ENCODE results near the gene WRAP53. TPM values are rescaled to one million over a fixed set of nuclear protein-coding genes. Genes with fewer than 3 reads are reported as not detected.

Gene WRAP53
- polyA plus RNA-seq, 3 donors, result 12.8 to 13.6 (median 13.1) TPM

GRCh38 chr17:7677388-7678067, 10.7 kb upstream of the WRAP53 start:
- no peak for DNase-seq (ENCODE audit: low read depth in 3 of 3, low spot score in 2 of 3)

- DNase-seq (ENCODE audit: low read depth in 3 of 3, low spot score in 2 of 3), result no peak
These were observed 3.3 kb upstream of the WRAP53 start for GRCh38 chr17:7684851-7685532.

- peak; percentile 20 to 91 (median 89) for DNase-seq (ENCODE audit: low read depth in 3 of 3, low spot score in 2 of 3)
These were observed 2.6 kb upstream of the WRAP53 start for GRCh38 chr17:7685533-7686221.

DNA sequence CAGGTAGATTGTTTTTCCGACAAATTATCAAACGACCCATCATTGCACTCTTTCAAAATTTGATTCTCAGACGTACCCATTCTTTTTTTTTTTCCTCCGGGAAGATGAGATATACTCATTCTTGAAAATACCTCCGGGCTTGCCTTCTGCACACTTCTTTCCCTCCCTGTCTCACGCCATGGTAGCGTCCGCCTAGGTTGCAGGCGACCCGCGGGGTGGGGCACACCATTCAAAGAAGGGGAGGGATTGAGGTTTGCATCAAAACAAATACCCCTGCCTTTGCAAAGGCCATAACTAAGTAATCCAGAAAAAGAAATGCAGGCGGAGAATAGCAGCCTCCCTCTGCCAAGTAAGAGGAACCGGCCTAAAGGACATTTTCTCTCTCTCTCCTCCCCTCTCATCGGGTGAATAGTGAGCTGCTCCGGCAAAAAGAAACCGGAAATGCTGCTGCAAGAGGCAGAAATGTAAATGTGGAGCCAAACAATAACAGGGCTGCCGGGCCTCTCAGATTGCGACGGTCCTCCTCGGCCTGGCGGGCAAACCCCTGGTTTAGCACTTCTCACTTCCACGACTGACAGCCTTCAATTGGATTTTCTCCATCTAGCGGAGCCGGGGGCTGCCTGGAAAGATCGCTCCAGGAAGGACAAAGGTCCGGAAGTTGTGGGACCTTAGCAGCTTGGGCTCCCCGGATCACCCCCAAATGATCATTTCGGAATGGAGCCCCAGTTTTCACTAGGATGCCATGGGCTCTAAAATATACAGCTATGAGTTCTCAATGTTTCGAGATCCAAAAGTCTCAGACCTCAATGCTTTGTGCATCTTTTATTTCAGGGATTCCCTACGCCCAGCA, 1.8 kb upstream of the WRAP53 start:
- DNase-seq (ENCODE audit: low read depth in 3 of 3, low spot score in 2 of 3), result peak in 2 of 3 donors; percentile 95 to 99

DNA sequence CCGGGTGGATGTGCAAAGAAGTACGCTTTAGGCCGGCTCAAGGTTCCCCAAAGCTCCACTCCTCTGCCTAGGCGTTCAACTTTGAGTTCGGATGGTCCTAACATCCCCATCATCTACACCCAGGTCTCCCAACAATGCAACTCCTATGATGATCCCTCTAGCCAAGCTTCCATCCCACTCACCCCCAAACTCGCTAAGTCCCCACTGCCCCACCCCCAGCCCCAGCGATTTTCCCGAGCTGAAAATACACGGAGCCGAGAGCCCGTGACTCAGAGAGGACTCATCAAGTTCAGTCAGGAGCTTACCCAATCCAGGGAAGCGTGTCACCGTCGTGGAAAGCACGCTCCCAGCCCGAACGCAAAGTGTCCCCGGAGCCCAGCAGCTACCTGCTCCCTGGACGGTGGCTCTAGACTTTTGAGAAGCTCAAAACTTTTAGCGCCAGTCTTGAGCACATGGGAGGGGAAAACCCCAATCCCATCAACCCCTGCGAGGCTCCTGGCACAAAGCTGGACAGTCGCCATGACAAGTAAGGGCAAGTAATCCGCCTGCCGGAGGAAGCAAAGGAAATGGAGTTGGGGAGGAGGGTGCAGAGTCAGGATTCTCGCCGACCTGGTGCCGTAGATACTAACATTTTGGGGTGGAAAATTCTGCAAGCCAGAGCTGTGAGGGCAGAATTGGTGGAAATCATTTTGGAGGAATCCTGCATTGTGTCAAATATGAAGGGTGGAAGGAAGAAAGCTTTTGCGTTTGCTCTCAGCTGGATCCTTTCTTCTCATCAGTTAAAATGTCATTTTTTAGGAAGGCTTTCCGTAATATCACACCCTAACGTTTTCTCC, 987 bp upstream of the WRAP53 start, which contains the start of gene TP53:
TP53 (minus strand) TSS at position 419 of the 836 bp plus-strand sequence. CDS start 10,896 bp downstream, outside the sequence.
- peak; percentile 84 to 85 (median 85) for DNase-seq (ENCODE audit: low read depth in 3 of 3, low spot score in 2 of 3)

DNA sequence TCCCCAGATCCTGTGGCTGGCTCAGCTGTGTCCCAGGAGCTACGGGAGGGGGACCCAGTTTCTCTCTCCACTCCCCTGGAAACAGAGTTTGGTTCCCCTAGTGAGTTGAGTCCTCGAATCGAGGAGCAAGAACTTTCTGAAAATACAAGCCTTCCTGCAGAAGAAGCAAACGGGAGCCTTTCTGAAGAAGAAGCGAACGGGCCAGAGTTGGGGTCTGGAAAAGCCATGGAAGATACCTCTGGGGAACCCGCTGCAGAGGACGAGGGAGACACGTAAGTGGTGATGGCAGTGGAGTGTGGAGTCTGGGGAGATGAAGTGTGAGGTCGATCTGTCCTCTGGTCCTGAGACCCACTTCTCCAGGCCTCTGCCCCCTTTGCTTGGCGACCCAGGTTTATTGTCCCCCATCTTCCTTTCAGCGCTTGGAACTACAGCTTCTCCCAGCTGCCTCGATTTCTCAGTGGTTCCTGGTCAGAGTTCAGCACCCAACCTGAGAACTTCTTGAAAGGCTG, 585 bp downstream of the WRAP53 start:
- DNase-seq (ENCODE audit: low read depth in 3 of 3, low spot score in 2 of 3), result no peak

GRCh38 chr17:7695586-7695985, 7.3 kb downstream of the WRAP53 start:
- DNase-seq (ENCODE audit: low read depth in 3 of 3, low spot score in 2 of 3), result no peak

DNA sequence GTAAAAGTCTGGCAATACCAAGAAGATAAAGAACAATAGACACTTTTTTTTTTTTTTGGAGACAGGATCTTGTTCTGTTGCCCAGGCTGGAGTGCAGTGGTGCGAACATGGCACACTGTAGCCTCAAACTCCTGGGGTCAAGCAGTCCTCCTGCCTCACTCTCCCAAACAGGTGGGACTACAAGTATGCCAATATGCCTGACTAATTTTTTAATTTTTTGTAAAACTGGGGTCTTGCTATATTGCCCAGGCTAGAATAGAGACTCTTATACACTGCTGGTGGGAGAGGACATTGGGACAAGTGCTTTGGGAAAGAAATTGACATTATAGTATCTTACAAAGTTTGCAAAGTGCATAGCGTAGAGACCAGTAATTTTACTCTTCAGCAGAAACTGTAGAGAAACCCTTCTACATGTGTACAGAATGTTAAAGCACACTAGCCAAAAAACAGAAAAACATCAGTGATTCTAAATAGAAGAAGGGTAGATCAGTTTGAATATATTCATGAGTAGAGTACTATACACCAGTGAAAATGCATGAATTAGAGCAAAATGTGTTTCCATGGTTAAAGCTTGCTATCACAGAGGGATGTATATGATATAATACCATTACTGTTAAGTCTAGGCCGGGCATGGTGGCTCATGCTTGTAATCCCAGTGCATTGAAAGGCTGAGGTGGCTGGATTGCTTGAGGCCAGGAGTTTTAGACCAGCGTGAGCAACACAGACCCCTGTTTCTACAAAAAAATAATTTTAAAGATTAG, 9.7 kb downstream of the WRAP53 start:
- no peak for DNase-seq (ENCODE audit: low read depth in 3 of 3, low spot score in 2 of 3)

- DNase-seq (ENCODE audit: low read depth in 3 of 3, low spot score in 2 of 3), result no peak
These were observed 12.2 kb downstream of the WRAP53 start for GRCh38 chr17:7700510-7700909.

DNA sequence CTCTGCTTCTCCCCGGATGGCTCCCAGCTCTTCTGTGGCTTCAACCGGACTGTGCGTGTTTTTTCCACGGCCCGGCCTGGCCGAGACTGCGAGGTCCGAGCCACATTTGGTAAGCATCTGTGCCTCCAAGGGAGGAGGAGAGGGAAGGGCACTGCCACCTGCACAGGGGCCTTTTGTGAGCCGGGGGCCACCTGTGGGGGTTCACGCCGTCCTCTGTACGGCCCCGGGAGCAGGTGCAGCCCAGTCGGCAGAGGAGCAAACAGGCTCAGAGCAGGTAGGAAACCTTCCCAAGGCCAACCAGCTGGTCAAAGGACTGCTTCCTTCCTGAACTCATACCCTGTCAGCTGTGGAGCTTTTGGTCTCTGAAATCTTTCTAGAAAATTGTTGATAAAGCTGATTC, 13.4 kb downstream of the WRAP53 start:
- DNase-seq (ENCODE audit: low read depth in 3 of 3, low spot score in 2 of 3), result no peak

DNA sequence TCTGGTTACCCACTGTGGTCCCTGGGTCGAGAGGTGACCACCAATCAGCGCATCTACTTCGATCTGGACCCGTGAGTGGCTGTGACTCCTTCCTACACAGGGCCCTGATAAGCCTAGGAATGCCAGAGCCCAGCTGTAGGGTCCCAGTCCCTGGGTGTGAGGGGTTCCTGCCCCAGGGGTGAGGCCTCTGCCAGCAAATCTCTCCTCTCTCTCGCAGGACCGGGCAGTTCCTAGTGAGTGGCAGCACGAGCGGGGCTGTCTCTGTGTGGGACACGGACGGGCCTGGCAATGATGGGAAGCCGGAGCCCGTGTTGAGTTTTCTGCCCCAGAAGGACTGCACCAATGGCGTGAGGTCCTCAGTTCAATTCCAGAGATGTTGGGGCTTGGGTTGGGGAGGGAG, 14.5 kb downstream of the WRAP53 start:
- DNase-seq (ENCODE audit: low read depth in 3 of 3, low spot score in 2 of 3), result no peak

GRCh38 chr17:7703584-7704479, 15.6 kb downstream of the WRAP53 start:
- DNase-seq (ENCODE audit: low read depth in 3 of 3, low spot score in 2 of 3), result no peak

- no peak for DNase-seq (ENCODE audit: low read depth in 3 of 3, low spot score in 2 of 3)
These were observed 16.5 kb downstream of the WRAP53 start, which contains the start of gene EFNB3 for GRCh38 chr17:7704601-7705268. TSS of gene EFNB3 (plus strand) at chr17:7705202. CDS start at chr17:7705599, 397 bp downstream.

GRCh38 chr17:7705269-7706255, 17.3 kb downstream of the WRAP53 start:
- no peak for DNase-seq (ENCODE audit: low read depth in 3 of 3, low spot score in 2 of 3)

DNA sequence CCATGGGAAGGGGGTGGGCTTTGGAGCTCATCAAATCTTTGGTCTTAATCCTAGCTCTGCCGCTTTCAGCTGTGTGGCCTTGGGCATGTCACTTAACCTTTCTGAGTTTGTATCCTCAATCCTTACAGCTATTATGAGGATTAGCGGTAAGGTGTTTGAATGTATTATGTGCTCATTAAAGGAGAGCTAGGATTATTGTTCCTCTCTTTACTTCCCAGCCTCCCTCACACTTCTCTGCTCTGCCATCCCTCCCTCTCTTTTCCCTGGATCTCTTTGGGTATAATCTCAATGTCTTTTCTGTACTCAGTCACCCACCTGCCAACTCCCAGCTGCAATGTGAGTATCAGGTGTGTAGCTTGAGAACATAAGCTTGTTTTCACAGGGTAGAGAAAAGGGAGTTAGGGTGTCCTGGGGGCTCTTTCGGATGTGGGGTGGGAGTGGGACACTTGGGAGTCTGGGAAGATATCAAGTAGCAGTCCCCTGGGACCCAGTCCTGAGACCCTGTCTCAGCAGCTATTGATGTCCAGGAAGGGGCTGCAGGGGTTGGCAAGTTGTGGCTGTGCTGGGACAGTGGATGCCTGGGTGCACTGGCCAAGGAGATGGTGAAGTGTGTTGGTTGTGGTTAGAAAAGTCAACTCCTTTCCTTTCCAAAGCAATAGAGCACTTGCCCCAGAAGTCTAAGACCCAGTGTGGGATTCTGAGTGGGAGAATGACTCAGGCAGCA, 18.5 kb downstream of the WRAP53 start:
- no peak for DNase-seq (ENCODE audit: low read depth in 3 of 3, low spot score in 2 of 3)
